ENCODE data around the gene CPSF4L.

The CPSF4L gene

GRCh38 chr17:73257516-73257915 is 4.2 kb downstream of the CPSF4L start:
- no peak overlapping the region for H3K4me3 ChIP-seq (ENCODE audit: low read depth, low read length)
- no peak for TF ChIP-seq CTCF (IDR thresholded peaks at IDR 0.05; ENCODE audit: low read depth, low read length)

GRCh38 chr17:73256220-73256619 is 5.5 kb downstream of the CPSF4L start:
- TF ChIP-seq CTCF (IDR thresholded peaks at IDR 0.05; ENCODE audit: low read depth, low read length) = no peak
- no peak overlapping the region for H3K4me3 ChIP-seq (ENCODE audit: low read depth, low read length)

- peak; percentile 88 for TF ChIP-seq CTCF (IDR thresholded peaks at IDR 0.05; ENCODE audit: low read depth, low read length)
- H3K4me3 ChIP-seq (ENCODE audit: low read depth, low read length) = no peak overlapping the region
These were observed 6.0 kb downstream of the CPSF4L start for GRCh38 chr17:73255671-73256181.

- no peak overlapping the region for H3K4me3 ChIP-seq (ENCODE audit: low read depth, low read length)
- no peak for TF ChIP-seq CTCF (IDR thresholded peaks at IDR 0.05; ENCODE audit: low read depth, low read length)
These were observed 9.8 kb downstream of the CPSF4L start for GRCh38 chr17:73251871-73252270.

- TF ChIP-seq CTCF (IDR thresholded peaks at IDR 0.05; ENCODE audit: low read depth, low read length) = no peak
- no peak overlapping the region for H3K4me3 ChIP-seq (ENCODE audit: low read depth, low read length)
These were observed 10.6 kb downstream of the CPSF4L start for GRCh38 chr17:73250851-73251640.

- no peak overlapping the region for H3K4me3 ChIP-seq (ENCODE audit: low read depth, low read length)
- TF ChIP-seq CTCF (IDR thresholded peaks at IDR 0.05; ENCODE audit: low read depth, low read length) = no peak
These were observed 12.0 kb downstream of the CPSF4L start for GRCh38 chr17:73249700-73250099.

GRCh38 chr17:73248532-73248931 is 13.1 kb downstream of the CPSF4L start:
- H3K4me3 ChIP-seq (ENCODE audit: low read depth, low read length) = no peak overlapping the region
- TF ChIP-seq CTCF (IDR thresholded peaks at IDR 0.05; ENCODE audit: low read depth, low read length) = no peak

Measured in WI38 (cell line).